OCI-LY7 (cell line): Measurements from ENCODE around the gene DNAJC3. TPM values are rescaled to one million over a fixed set of nuclear protein-coding genes. Genes with fewer than 3 reads are reported as not detected.
"Not testable (repeated sequence)": the region's sequence is repeated elsewhere in the genome, so short reads cannot be mapped to it uniquely, and the experiment has no call there.

Source experiments
- BruUV-seq: library from RNA; stranded (reverse); fragments of 400-500 nt; replicated peaks from 2 replicates; lab custom pipeline; 2021; lab: Mats Ljungman, UMichigan
- CTCF ChIA-PET: fragments of 300-600 bp; sonication (Branson Sonifier 250); formaldehyde crosslinking; loops from one replicate; lab custom pipeline; 2022; ENCODE audit warnings: antibody characterized with exemption; ENCODE audit not compliant: unreplicated experiment; lab: Charles Lee
- POLR2A ChIA-PET: fragments of 300-600 bp; sonication (Branson Sonifier 250); formaldehyde crosslinking; loops from one replicate; lab custom pipeline; 2022; ENCODE audit warnings: antibody characterized with exemption; lab: Charles Lee
- DNase-seq: peaks from one replicate; pipeline ENCODE4 v3.0.0-alpha.2; 2015; ENCODE audit warnings: low spot score
- H2AFZ ChIP-seq: fragments of 200-600 bp; sonication (generic), shearing (Covaris generic); 2 replicates; pipeline ENCODE4 v1.6.1; 2014; ENCODE audit warnings: mild to moderate bottlenecking, antibody characterized with exemption, low read length, moderate library complexity
- H3K27ac ChIP-seq: fragments of 200-600 bp; sonication (generic); 2 replicates; pipeline ENCODE4 v1.5.1; 2014; ENCODE audit warnings: mixed run types, low read depth, mild to moderate bottlenecking, moderate library complexity, low read length, inconsistent platforms; ENCODE audit not compliant: poor library complexity, severe bottlenecking
- H3K36me3 ChIP-seq: fragments of 200-600 bp; sonication (generic); 2 replicates; pipeline ENCODE4 v1.6.1; 2014; ENCODE audit warnings: mild to moderate bottlenecking, antibody characterized with exemption, low read length, moderate library complexity, mixed read lengths; ENCODE audit not compliant: insufficient read depth
- H3K4me1 ChIP-seq: fragments of 200-600 bp; sonication (generic); 2 replicates; pipeline ENCODE4 v1.5.1; 2014; ENCODE audit warnings: mild to moderate bottlenecking, low read length; ENCODE audit not compliant: insufficient read depth, poor library complexity, severe bottlenecking
- H3K4me2 ChIP-seq: fragments of 200-600 bp; sonication (generic); 2 replicates; pipeline ENCODE4 v1.6.1; 2014; ENCODE audit warnings: mild to moderate bottlenecking, low read length
- H3K4me3 ChIP-seq: fragments of 200-600 bp; sonication (generic); 2 replicates; pipeline ENCODE4 v1.5.1; 2014; ENCODE audit warnings: mild to moderate bottlenecking, low read depth, low read length; ENCODE audit not compliant: poor library complexity, severe bottlenecking
- H3K79me2 ChIP-seq: fragments of 200-600 bp; sonication (generic); 2 replicates; pipeline ENCODE4 v1.6.1; 2016; ENCODE audit warnings: low read depth, mild to moderate bottlenecking, low read length, moderate library complexity, mixed read lengths; ENCODE audit not compliant: insufficient read depth
- H3K9me2 ChIP-seq: fragments of 200-600 bp; sonication (generic); 2 replicates; pipeline ENCODE4 v1.6.1; 2016; ENCODE audit warnings: mild to moderate bottlenecking, low read length, mixed read lengths; ENCODE audit not compliant: insufficient read depth
- H3K9me3 ChIP-seq: fragments of 200-600 bp; sonication (generic); 2 replicates; pipeline ENCODE4 v1.6.1; 2014; ENCODE audit warnings: mild to moderate bottlenecking, mixed run types, low read length, mixed read lengths
- H4K20me1 ChIP-seq: fragments of 200-600 bp; sonication (generic); 2 replicates; pipeline ENCODE4 v1.6.1; 2014; ENCODE audit warnings: mild to moderate bottlenecking, antibody characterized with exemption, low read length, moderate library complexity, mixed read lengths; ENCODE audit not compliant: insufficient read depth
- CTCF ChIP-seq: fragments of 200-600 bp; sonication (generic); conservative IDR thresholded peaks from 2 replicates; pipeline ENCODE4 v1.5.1; 2014; ENCODE audit warnings: mild to moderate bottlenecking, antibody characterized with exemption, low read length, moderate library complexity, mixed read lengths
- EZH2phosphoT487 ChIP-seq: fragments of 200-600 bp; sonication (generic); IDR thresholded peaks from 2 replicates; pipeline ENCODE4 v1.6.1; 2018; ENCODE audit warnings: low read depth, borderline replicate concordance, mild to moderate bottlenecking, mixed run types, antibody characterized with exemption, low read length, moderate library complexity, mixed read lengths
- intact Hi-C: fragments of 100-400 bp; cut with micrococcal nuclease; formaldehyde crosslinking; loops from one replicate; pipeline ENCODE4 v1.10.0; 2022; ENCODE audit not compliant: unreplicated experiment
- total RNA-seq, 2 experiments: library from RNA; depleted of rRNA in 1 of 2; stranded (reverse); fragments of >200 nt in 1 of 2; shearing (Covaris generic) in 1 of 2; gene quantifications; 2 replicates each; pipeline ENCODE4 v1.2.3, GENCODE V29; 2014 to 2022

The DNAJC3 gene
- total RNA-seq, 2 experiments from 2014 or later, result 5.4 to 11.1 TPM

DNA sequence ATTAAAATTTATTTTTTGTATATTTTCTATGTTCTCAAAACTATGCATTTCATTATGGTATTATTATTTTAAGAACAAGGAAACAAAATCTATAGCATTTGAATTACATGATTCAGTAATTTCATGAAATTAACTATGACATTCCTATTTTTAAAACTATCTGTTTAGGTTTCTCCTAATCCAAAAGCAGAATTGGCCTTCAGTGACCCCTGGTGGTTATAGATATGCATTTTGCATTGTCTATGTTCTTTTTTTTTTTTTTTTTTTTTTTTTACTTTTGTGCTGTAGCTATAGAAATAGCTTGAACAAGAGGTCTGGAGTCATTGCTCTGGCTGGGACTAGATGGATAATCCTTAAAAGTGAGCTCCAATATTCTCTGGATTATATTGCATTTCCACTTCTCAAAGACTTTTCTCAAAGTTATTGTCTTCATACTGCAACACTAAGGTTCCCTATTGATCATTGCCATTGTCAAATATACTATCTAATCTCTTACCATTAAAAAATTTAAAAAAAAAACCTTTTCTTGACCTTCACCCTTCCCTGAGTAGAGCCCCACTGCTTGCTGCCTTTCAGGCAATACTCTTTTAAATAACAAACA lies 15.9 kb upstream of the DNAJC3 start:
- no peaks in the 10 kb centered on the region for H3K36me3 ChIP-seq
- intact Hi-C loops, result no loop called here
- no peaks in the 10 kb centered on the region for H3K4me1 ChIP-seq
- H3K9me2 ChIP-seq, result no peaks in the 10 kb centered on the region
- H4K20me1 ChIP-seq, result no peaks in the 10 kb centered on the region
- H3K27ac ChIP-seq, result no peak overlapping the region
- ChIA-PET POLR2A (no interaction called here), CTCF (interaction anchor here (1.1 kb wide), 1 partner anchor 37 kb away, joined by 3 read pairs; no protein-coding TSS in a partner anchor)
- H3K79me2 ChIP-seq, result no peaks in the 10 kb centered on the region
- peak; percentile 36 for DNase-seq
- no peak overlapping the region for H3K4me3 ChIP-seq
- no peak overlapping the region for H2AFZ ChIP-seq
- H3K9me3 ChIP-seq, result no peaks in the 10 kb centered on the region
- no peak overlapping the region for H3K4me2 ChIP-seq
- TF ChIP-seq EZH2phosphoT487 (no peak), CTCF (peak; percentile 69; the same call in 1 of the 2 replicates)
- no TSS peak for BruUV-seq

- DNase-seq, H3K27ac ChIP-seq, H3K9me3 ChIP-seq: not testable (repeated sequence)
Observed at GRCh38 chr13:95667235-95667634, 9.7 kb upstream of the DNAJC3 start.

DNA sequence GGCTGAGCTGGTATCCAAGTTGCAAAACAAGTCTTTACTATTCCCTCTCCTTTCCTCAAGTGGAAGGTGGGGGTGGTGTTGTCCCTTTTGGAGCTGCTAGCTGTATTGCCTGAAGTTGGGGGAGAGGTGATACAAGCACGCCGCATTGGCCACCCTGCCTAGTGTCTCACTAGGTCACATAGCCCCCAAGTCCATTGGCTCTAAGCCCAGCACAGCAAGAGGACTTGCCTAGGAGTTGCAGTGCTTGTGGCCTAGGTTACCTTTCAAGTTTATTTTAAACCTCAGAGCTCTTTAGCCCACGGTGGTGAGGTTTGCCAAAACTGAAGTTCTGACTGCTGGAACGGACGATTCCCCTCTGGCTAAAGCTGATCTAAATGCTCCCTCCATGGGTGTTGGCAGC lies 5.3 kb upstream of the DNAJC3 start:
- DNase-seq, result no peak
- no peaks in the 10 kb centered on the region for H3K79me2 ChIP-seq
- no peaks in the 10 kb centered on the region for H3K9me2 ChIP-seq
- H4K20me1 ChIP-seq, result no peaks in the 10 kb centered on the region
- no peak for TF ChIP-seq CTCF
- TF ChIP-seq EZH2phosphoT487, result no peak
- H3K4me3 ChIP-seq, result no peak overlapping the region
- H3K4me2 ChIP-seq, result no peak overlapping the region
- no peak overlapping the region for H2AFZ ChIP-seq
- CTCF ChIA-PET, result no interaction called here
- intact Hi-C loops, result no loop called here
- H3K36me3 ChIP-seq, result no peaks in the 10 kb centered on the region; the same call in 1 of the 2 replicates
- H3K27ac ChIP-seq, result no peak overlapping the region
- H3K4me1 ChIP-seq, result peaks cover 6% of the 10 kb centered on the region
- no peaks in the 10 kb centered on the region for H3K9me3 ChIP-seq
- no TSS peak for BruUV-seq
- POLR2A ChIA-PET, result no interaction called here

More at GRCh38 chr13:95667235-95667634, 9.7 kb upstream of the DNAJC3 start:
- H4K20me1 ChIP-seq, CTCF ChIA-PET, H3K79me2 ChIP-seq, BruUV-seq, H3K9me2 ChIP-seq, POLR2A ChIA-PET, H3K4me3 ChIP-seq, H3K4me2 ChIP-seq, H2AFZ ChIP-seq, intact Hi-C loops, H3K4me1 ChIP-seq, H3K36me3 ChIP-seq: not testable (repeated sequence)
